CD4-positive, CD25-positive, alpha-beta regulatory T cell (primary cell): Measurements from ENCODE around the gene ADSS1. TPM values are rescaled to one million over a fixed set of nuclear protein-coding genes. Genes with fewer than 3 reads are reported as not detected.

Experiments
- ATAC-seq, 2 donors: fragments of 150-1000 bp; cut with Tn5 transposase; one replicate each; pipeline ENCODE4 v1.10.0; 2021; ENCODE audit warnings: low read depth in 2 of 2, moderate number of reproducible peaks in 2 of 2, moderate library complexity in 1 of 2
- DNase-seq, 3 donors: peaks; one replicate each; pipeline versions ENCODE4 v3.0.0 to v3.0.0-alpha.2; 2012 to 2022; ENCODE audit warnings: mixed read lengths in 1 of 3
- H3K27ac ChIP-seq: one replicate; pipeline ENCODE4 v1.7.0; 2013; ENCODE audit warnings: mild to moderate bottlenecking, low read length; ENCODE audit not compliant: insufficient read depth, poor library complexity, severe bottlenecking
- H3K27me3 ChIP-seq: one replicate; pipeline ENCODE4 v1.7.0; 2013; ENCODE audit warnings: low read length; ENCODE audit not compliant: control insufficient read depth, insufficient read depth
- H3K36me3 ChIP-seq: one replicate; pipeline ENCODE4 v1.7.0; 2013; ENCODE audit warnings: mild to moderate bottlenecking, low read length, moderate library complexity; ENCODE audit not compliant: control insufficient read depth, insufficient read depth
- H3K4me1 ChIP-seq: 2 replicates; pipeline ENCODE4 v1.7.0; 2013; ENCODE audit warnings: mild to moderate bottlenecking, low read length; ENCODE audit not compliant: insufficient read depth, control insufficient read depth, poor library complexity, severe bottlenecking
- H3K4me3 ChIP-seq: one replicate; pipeline ENCODE4 v1.7.0; 2013; ENCODE audit warnings: low read depth, mild to moderate bottlenecking, low read length, moderate library complexity
- H3K9me3 ChIP-seq, 2 experiments: 1 replicate in 1 of 2; 2 replicates in 1 of 2; pipeline ENCODE4 v1.7.0; 2013; ENCODE audit warnings: low read length in 2 of 2, mild to moderate bottlenecking in 1 of 2, moderate library complexity in 1 of 2; ENCODE audit not compliant: control insufficient read depth in 2 of 2
- H3K27ac Mint-ChIP-seq, 3 donors: one replicate each; pipeline ENCODE4 v1.8.0; 2020 to 2022; ENCODE audit warnings: mild to moderate bottlenecking in 3 of 3, mixed read lengths in 3 of 3, moderate library complexity in 2 of 3
- H3K27me3 Mint-ChIP-seq: one replicate; pipeline ENCODE4 v1.8.0; 2022; ENCODE audit warnings: mild to moderate bottlenecking, mixed read lengths
- H3K36me3 Mint-ChIP-seq: one replicate; pipeline ENCODE4 v1.8.0; 2020; ENCODE audit warnings: mixed read lengths
- H3K4me1 Mint-ChIP-seq, 4 donors: one replicate each; pipeline ENCODE4 v1.8.0; 2020 to 2022; ENCODE audit warnings: mixed read lengths in 4 of 4, mild to moderate bottlenecking in 1 of 4
- H3K4me3 Mint-ChIP-seq, 4 donors: one replicate each; pipeline ENCODE4 v1.8.0; 2020 to 2022; ENCODE audit warnings: mild to moderate bottlenecking in 4 of 4, mixed read lengths in 4 of 4, moderate library complexity in 3 of 4
- H3K9me3 Mint-ChIP-seq, 7 donors: one replicate each; pipeline ENCODE4 v1.8.0; 2020 to 2022; ENCODE audit warnings: mixed read lengths in 7 of 7, mild to moderate bottlenecking in 3 of 7, moderate library complexity in 2 of 7
- polyA plus RNA-seq, 4 donors: library from polyadenylated mRNA; unstranded; fragments of 300-500 nt; fragmentation: Illumina TruSeq; gene quantifications; one replicate each; pipeline ENCODE4 v1.2.3, GENCODE V29; 2021
- total RNA-seq: library from RNA; stranded (reverse); gene quantifications from one replicate; pipeline ENCODE4 v1.2.3, GENCODE V29; 2022

The ADSS1 gene
- total and polyA plus RNA-seq, 5 donors from 2014 or later: 0.10 to 1.9 (median 1.4) TPM

DNA sequence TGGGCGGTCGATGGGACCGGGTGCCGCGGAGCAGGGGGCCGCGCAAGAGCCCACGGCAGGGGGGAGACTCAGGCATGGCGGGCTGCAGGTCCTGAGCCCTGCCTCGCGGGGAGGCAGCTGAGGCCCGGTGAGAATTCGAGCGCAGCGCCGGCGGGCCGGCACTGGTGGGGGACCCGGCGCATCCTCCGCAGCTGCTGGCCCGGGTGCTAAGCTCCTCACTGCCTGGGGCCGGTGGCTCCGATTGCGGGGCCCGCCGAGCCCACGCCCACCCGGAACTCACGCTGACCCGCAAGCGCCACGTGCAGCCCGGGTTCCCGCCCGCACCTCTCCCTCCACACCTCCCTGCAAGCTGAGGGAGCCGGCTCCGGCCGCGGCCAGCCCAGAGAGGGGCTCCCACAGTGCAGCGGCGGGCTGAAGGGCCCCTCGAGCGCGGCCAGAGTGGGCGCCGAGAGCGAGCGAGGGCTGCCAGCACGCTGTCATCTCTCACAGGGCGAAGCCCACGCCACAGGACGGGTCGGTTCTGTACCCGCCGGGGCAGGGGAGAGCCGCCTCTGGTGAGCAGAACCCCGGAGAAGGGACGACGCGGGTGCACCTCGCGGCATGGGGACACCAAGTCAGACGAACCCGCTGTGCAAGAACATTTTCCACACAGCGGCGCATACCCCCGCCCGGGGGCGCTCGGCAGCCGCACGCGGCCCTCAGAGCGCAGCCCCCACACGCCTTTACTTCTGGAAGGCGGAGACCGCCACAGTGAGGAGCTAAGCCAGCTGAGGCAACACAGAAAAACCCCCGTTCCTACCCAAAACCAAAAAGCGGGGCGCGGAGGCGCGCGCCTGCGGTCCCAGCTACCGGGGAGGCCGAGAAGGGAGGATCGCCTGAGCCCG is 27.8 kb downstream of the ADSS1 start:
- Histone ChIP-seq H3K9me3 (no peaks in the 10 kb centered on the region), H3K36me3 (peaks cover 15% of the 10 kb centered on the region), H3K27ac (peak overlapping the region; percentile 92), H3K4me1 (peaks cover 35% of the 10 kb centered on the region), H3K27me3 (no peaks in the 10 kb centered on the region), H3K4me3 (peak overlapping the region; percentile 81)
- peak overlapping the region; percentile 92 to 99 (median 94) for H3K4me3 Mint-ChIP-seq
- ATAC-seq (no peak), DNase-seq (no peak)
- H3K27me3 Mint-ChIP-seq: no peaks in the 10 kb centered on the region
- H3K36me3 Mint-ChIP-seq: peaks cover 4% of the 10 kb centered on the region
- no peaks in the 10 kb centered on the region for H3K9me3 Mint-ChIP-seq
- peaks cover 0 to 47% (median 17%) of the 10 kb centered on the region in 4 donors for H3K4me1 Mint-ChIP-seq
- peak overlapping the region in 2 of 3 donors; percentile 94 to 97 for H3K27ac Mint-ChIP-seq

DNA sequence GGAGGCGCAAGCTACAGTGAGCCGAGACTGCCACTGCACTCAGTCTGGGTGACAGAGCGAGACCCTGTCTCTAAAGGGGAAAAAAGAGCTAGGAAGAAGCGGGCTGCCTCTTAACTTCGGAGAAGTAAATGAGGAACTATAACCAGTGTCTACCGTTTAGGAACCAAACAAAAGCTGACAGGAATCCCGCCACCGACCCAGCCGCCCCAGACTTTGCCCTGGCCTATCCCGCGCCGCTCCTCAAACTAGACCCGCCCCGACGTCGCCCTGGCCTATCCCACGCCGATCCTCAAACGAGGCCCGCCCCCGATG is 28.4 kb downstream of the ADSS1 start:
- Mint-ChIP-seq H3K9me3 (no peaks in the 10 kb centered on the region), H3K27me3 (no peaks in the 10 kb centered on the region), H3K27ac (peak overlapping the region in 2 of 3 donors; percentile 94 to 97), H3K4me1 (peaks cover 0 to 52% (median 17%) of the 10 kb centered on the region in 4 donors), H3K36me3 (peaks cover 8% of the 10 kb centered on the region), H3K4me3 (peak overlapping the region; percentile 92 to 99 (median 94))
- H3K27me3 ChIP-seq: no peaks in the 10 kb centered on the region
- peaks cover 19% of the 10 kb centered on the region for H3K36me3 ChIP-seq
- peak overlapping the region; percentile 81 for H3K4me3 ChIP-seq
- ATAC-seq (no peak), DNase-seq (no peak)
- H3K4me1 ChIP-seq: peaks cover 37% of the 10 kb centered on the region
- H3K27ac ChIP-seq: peak overlapping the region; percentile 92
- no peaks in the 10 kb centered on the region for H3K9me3 ChIP-seq

DNA sequence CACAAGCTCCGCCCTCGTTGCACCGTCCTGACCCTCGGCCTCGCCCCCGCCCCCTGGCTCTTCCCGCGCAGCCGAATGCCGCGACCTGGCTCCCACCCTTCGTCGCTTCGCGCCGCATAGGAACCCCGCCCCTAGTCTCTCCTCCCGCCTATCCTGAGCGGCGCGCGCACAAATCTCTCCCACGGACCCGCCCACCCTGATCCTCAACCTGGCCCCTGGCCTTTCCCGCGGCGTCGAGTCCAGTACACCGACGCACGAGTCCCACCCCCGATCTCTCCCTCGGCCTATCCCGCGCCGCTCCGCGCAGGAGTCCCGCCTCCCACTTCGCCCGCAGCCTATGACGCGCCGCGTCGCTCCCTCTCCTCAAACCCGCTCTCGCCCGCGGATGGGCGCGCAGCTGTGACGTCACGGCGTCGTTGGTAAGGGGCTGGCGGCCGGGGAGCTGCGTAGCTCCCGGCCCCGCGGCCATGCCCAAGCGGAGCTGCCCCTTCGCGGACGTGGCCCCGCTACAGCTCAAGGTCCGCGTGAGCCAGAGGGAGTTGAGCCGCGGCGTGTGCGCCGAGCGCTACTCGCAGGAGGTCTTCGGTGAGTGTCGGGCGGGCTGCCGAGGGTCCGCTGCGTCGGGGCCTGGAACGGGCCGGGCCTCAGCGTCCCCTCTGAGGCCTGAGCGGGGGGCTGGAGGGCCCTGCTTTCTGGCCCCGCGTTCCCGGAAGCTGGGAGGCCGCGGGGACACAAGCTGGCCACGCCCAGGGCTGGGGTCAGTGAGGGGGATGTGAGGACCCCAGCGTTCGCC is 28.9 kb downstream of the ADSS1 start, which contains the start of gene SIVA1:
Gene SIVA1 (plus strand): TSS at position 413 of the 793 bp plus-strand sequence. CDS start 55 bp downstream, at position 468.
- H3K4me3 Mint-ChIP-seq: peak within 1 kb of the TSS; percentile 92 to 99 (median 94)
- H3K36me3 ChIP-seq: peaks cover 25% of the 10 kb centered on the region
- peak; percentile 99 to 100 (median 99) for DNase-seq
- peaks cover 37% of the 10 kb centered on the region for H3K4me1 ChIP-seq
- H3K27ac ChIP-seq: peak within 1 kb of the TSS; percentile 92
- H3K4me3 ChIP-seq: peak within 1 kb of the TSS; percentile 81
- peak within 1 kb of the TSS; percentile 93 to 97 (median 94) for H3K27ac Mint-ChIP-seq
- peaks cover 0 to 55% (median 17%) of the 10 kb centered on the region in 4 donors for H3K4me1 Mint-ChIP-seq
- no peaks in the 10 kb centered on the region for H3K9me3 Mint-ChIP-seq
- peak; percentile 90 to 91 for ATAC-seq
- no peaks in the 10 kb centered on the region for H3K9me3 ChIP-seq
- no peaks in the 10 kb centered on the region for H3K27me3 Mint-ChIP-seq
- no peaks in the 10 kb centered on the region for H3K27me3 ChIP-seq
- peaks cover 8% of the 10 kb centered on the region for H3K36me3 Mint-ChIP-seq

DNA sequence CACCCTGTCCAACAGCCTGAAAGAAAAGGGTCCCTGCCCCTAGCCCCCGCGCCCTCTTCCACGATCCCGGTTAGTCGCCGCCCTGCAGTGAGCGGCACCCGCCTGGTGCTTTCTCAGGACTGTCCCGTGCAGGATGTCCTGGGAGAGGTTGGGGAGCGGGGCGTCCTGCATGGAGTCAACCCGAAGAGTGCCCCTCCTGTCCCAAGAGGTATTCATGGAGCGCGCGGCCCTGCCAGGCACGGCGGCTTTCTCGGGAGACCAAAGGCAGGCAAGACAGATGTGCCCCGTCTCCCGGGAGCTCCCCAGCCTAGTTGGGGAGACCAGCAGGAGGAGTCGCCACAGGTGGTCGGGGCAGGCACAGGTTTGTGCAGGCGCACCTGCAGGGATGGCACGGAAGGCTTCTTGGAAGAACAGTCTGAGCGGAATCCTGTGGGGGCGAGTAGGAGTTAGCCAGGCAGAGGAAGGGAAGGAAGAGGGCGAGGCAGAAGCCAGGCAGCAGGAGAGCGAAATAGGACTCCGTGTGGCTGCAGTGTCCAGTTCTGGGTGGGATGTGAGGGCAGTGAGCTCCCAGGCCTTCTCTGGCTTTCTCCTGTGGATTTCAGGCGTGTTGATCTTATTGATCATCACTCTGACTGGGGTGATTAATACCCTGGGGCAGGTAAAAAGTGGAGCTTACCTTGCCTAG is 29.6 kb downstream of the ADSS1 start:
- peaks cover 29% of the 10 kb centered on the region for H3K36me3 ChIP-seq
- H3K27ac ChIP-seq: peak overlapping the region; percentile 92
- H3K27me3 Mint-ChIP-seq: no peaks in the 10 kb centered on the region
- ATAC-seq (no peak), DNase-seq (peak; percentile 14 to 27 (median 18))
- H3K4me1 ChIP-seq: peaks cover 37% of the 10 kb centered on the region
- peak overlapping the region; percentile 76 for H3K4me3 ChIP-seq
- peak overlapping the region; percentile 52 to 94 (median 86) for H3K27ac Mint-ChIP-seq
- H3K9me3 Mint-ChIP-seq: no peaks in the 10 kb centered on the region
- peaks cover 8% of the 10 kb centered on the region for H3K36me3 Mint-ChIP-seq
- peaks cover 0 to 55% (median 17%) of the 10 kb centered on the region in 4 donors for H3K4me1 Mint-ChIP-seq
- H3K4me3 Mint-ChIP-seq: peak overlapping the region; percentile 92 to 99 (median 94)
- H3K27me3 ChIP-seq: no peaks in the 10 kb centered on the region
- H3K9me3 ChIP-seq: no peaks in the 10 kb centered on the region

DNA sequence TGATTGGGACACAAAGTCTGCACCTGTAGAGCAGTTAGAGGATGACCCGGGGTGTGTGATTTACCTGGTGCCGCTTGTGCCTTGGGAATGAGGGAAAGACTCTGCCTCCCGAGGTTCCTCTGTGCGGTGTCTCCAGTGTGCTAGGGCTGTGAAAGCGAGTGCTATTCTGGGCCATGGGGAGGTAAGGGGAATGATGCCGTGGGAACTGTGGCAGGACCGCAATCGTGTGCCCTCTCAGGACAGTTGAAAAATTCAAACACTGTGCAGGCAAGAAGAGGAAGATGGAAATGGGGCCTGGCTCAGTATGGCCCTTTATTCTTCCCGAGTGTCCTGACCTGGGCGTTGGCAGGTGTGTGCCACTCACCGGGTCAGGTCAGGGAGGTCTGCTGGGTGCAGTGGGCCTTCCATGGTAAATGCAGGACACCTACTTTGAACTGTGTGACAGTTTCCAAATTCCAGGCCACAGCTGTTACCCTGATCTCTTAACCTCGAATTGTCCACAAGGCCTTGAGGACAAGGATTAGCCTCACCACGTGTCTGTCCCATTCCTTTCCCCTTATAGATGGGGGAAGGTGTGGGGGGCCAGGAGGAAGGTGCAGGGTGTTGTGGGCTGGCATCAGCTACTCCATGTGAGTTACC is 30.3 kb downstream of the ADSS1 start:
- no peaks in the 10 kb centered on the region for H3K27me3 Mint-ChIP-seq
- H3K27me3 ChIP-seq: no peaks in the 10 kb centered on the region
- H3K4me3 Mint-ChIP-seq: peak overlapping the region; percentile 92 to 99 (median 94)
- peaks cover 10% of the 10 kb centered on the region for H3K36me3 Mint-ChIP-seq
- peaks cover 37% of the 10 kb centered on the region for H3K4me1 ChIP-seq
- H3K9me3 Mint-ChIP-seq: no peaks in the 10 kb centered on the region
- H3K4me1 Mint-ChIP-seq: peaks cover 0 to 55% (median 17%) of the 10 kb centered on the region in 4 donors
- no peak for DNase-seq
- H3K36me3 ChIP-seq: peaks cover 35% of the 10 kb centered on the region
- peak overlapping the region; percentile 92 for H3K27ac ChIP-seq
- peak overlapping the region; percentile 76 for H3K4me3 ChIP-seq
- H3K27ac Mint-ChIP-seq: peak overlapping the region in 2 of 3 donors; percentile 86 to 94
- no peak for ATAC-seq
- H3K9me3 ChIP-seq: no peaks in the 10 kb centered on the region

DNA sequence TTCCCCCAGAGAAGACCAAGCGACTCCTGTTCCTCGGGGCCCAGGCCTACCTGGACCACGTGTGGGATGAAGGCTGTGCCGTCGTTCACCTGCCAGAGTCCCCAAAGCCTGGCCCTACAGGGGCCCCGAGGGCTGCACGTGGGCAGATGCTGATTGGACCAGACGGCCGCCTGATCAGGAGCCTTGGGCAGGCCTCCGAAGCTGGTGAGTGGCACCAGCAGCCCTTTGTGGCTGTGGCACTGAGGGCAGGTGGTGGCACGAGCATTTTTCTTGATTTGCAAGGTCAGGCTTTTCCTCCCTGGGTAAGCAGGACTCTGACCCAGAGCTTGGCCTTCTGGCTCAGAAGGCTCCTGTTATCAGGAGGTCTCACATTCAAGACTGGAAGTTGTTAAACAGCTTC is 31.6 kb downstream of the ADSS1 start:
- Mint-ChIP-seq H3K27me3 (no peaks in the 10 kb centered on the region), H3K9me3 (no peaks in the 10 kb centered on the region), H3K4me1 (peaks cover 0 to 56% (median 17%) of the 10 kb centered on the region in 4 donors), H3K27ac (peak overlapping the region in 2 of 3 donors; percentile 31 to 47), H3K36me3 (peaks cover 10% of the 10 kb centered on the region), H3K4me3 (peak overlapping the region in 3 of 4 donors; percentile 92 to 99 (median 94))
- Histone ChIP-seq H3K4me3 (no peak overlapping the region), H3K36me3 (peaks cover 45% of the 10 kb centered on the region), H3K27me3 (no peaks in the 10 kb centered on the region), H3K9me3 (no peaks in the 10 kb centered on the region), H3K27ac (no peak overlapping the region), H3K4me1 (peaks cover 37% of the 10 kb centered on the region)
- DNase-seq: no peak
- ATAC-seq: no peak
